Nephron (organoid): ENCODE data around the gene IL7R.

ENCODE experiments used
- H3K27ac Mint-ChIP-seq, 3 experiments: 2 replicates each; pipeline ENCODE4 v1.8.0; 2020; ENCODE audit warnings: mixed read lengths in 3 of 3, mild to moderate bottlenecking in 2 of 3, moderate library complexity in 1 of 3
- H3K27me3 Mint-ChIP-seq: 2 replicates; pipeline ENCODE4 v1.8.0; 2021; ENCODE audit warnings: low read depth, mild to moderate bottlenecking, moderate library complexity, mixed read lengths
- H3K36me3 Mint-ChIP-seq: 2 replicates; pipeline ENCODE4 v1.8.0; 2020; ENCODE audit warnings: low read depth, mixed read lengths
- H3K4me1 Mint-ChIP-seq: 2 replicates; pipeline ENCODE4 v1.8.0; 2020; ENCODE audit warnings: mixed read lengths
- H3K4me3 Mint-ChIP-seq, 3 experiments: 2 replicates each; pipeline ENCODE4 v1.8.0; 2020; ENCODE audit warnings: mild to moderate bottlenecking in 3 of 3, mixed read lengths in 3 of 3, moderate library complexity in 2 of 3
- H3K9me3 Mint-ChIP-seq: 2 replicates; pipeline ENCODE4 v1.8.0; 2020; ENCODE audit warnings: mixed read lengths
- CTCF ChIP-seq, 3 experiments: fragments of 200-600 bp; sonication (generic); IDR thresholded peaks; one replicate each; pipeline ENCODE4 v1.5.0; 2021; ENCODE audit warnings: antibody characterized with exemption in 3 of 3; ENCODE audit not compliant: unreplicated experiment in 3 of 3

The IL7R gene

GRCh38 chr5:35902046-35902672 is 45.5 kb downstream of the IL7R start:
- no peak for TF ChIP-seq CTCF (IDR thresholded peaks at IDR 0.05; ENCODE audit: unreplicated experiment in 3 of 3)
- Mint-ChIP-seq H3K27me3 (no peaks in the 10 kb centered on the region), H3K36me3 (no peaks in the 10 kb centered on the region), H3K4me3 (no peak overlapping the region), H3K27ac (no peak overlapping the region), H3K4me1 (no peaks in the 10 kb centered on the region), H3K9me3 (peaks cover 3% of the 10 kb centered on the region)

- Mint-ChIP-seq H3K27me3 (no peaks in the 10 kb centered on the region), H3K9me3 (peaks cover 3% of the 10 kb centered on the region), H3K36me3 (no peaks in the 10 kb centered on the region), H3K4me1 (no peaks in the 10 kb centered on the region), H3K4me3 (no peak overlapping the region), H3K27ac (no peak overlapping the region)
- no peak for TF ChIP-seq CTCF (IDR thresholded peaks at IDR 0.05; ENCODE audit: unreplicated experiment in 3 of 3)
These were observed 47.0 kb downstream of the IL7R start for GRCh38 chr5:35903631-35904203.

- no peaks in the 10 kb centered on the region for H3K36me3 Mint-ChIP-seq
- no peak overlapping the region for H3K27ac Mint-ChIP-seq
- TF ChIP-seq CTCF (IDR thresholded peaks at IDR 0.05; ENCODE audit: unreplicated experiment in 3 of 3), result no peak
- no peaks in the 10 kb centered on the region for H3K27me3 Mint-ChIP-seq
- H3K4me1 Mint-ChIP-seq, result no peaks in the 10 kb centered on the region
- peaks cover 3% of the 10 kb centered on the region for H3K9me3 Mint-ChIP-seq
- H3K4me3 Mint-ChIP-seq, result no peak overlapping the region
These were observed 47.9 kb downstream of the IL7R start for GRCh38 chr5:35904443-35905132.

GRCh38 chr5:35908228-35908627 is 51.5 kb downstream of the IL7R start:
- no peak overlapping the region for H3K4me3 Mint-ChIP-seq
- no peak for TF ChIP-seq CTCF (IDR thresholded peaks at IDR 0.05; ENCODE audit: unreplicated experiment in 3 of 3)
- H3K27me3 Mint-ChIP-seq, result no peaks in the 10 kb centered on the region
- no peaks in the 10 kb centered on the region for H3K4me1 Mint-ChIP-seq
- peaks cover 21% of the 10 kb centered on the region for H3K9me3 Mint-ChIP-seq
- no peaks in the 10 kb centered on the region for H3K36me3 Mint-ChIP-seq
- H3K27ac Mint-ChIP-seq, result no peak overlapping the region

- H3K27ac Mint-ChIP-seq, result no peak overlapping the region
- H3K4me1 Mint-ChIP-seq, result no peaks in the 10 kb centered on the region
- peaks cover 21% of the 10 kb centered on the region for H3K9me3 Mint-ChIP-seq
- H3K36me3 Mint-ChIP-seq, result no peaks in the 10 kb centered on the region
- H3K27me3 Mint-ChIP-seq, result no peaks in the 10 kb centered on the region
- no peak overlapping the region for H3K4me3 Mint-ChIP-seq
- no peak for TF ChIP-seq CTCF (IDR thresholded peaks at IDR 0.05; ENCODE audit: unreplicated experiment in 3 of 3)
These were observed 52.1 kb downstream of the IL7R start for GRCh38 chr5:35908814-35909213.
